ENCODE results near the gene ATXN7L3B. TPM values are rescaled to one million over a fixed set of nuclear protein-coding genes. Genes with fewer than 3 reads are reported as not detected.

Gene ATXN7L3B
- total RNA-seq, 4 donors from 2014 or later = 35.1 to 42.7 (median 38.1) TPM

DNA sequence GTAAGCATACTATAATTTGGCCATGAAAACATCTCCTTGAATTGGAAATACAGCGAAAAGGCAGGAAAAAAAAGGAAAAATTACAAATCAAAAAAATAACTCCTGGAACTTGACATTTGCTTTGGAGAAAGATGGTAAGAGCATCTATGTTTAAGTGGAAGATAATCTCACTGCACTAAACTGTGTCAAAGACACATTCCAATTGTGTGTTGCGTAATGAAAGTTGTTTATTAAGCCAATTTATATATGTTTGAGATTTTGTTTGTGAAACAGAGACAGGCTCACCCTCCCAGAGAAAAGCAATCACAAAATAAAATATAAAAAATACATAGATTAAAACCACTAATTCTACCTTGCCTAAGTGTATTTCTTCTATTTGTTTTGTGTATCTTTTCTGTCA, 11.1 kb upstream of the ATXN7L3B start:
- H3K27me3 ChIP-seq = no peaks in the 10 kb centered on the region
- intact Hi-C loops (cut with DNase I) = no loop called here
- no peak for DNase-seq
- no peaks in the 10 kb centered on the region for H3K9me3 ChIP-seq
- WGBS, 2 donors = 91 to 92% methylated on average over 2 of the region's 2 CpGs
- no peaks in the 10 kb centered on the region for H3K36me3 ChIP-seq
- H3K27ac ChIP-seq = no peak overlapping the region
- no peaks in the 10 kb centered on the region for H3K4me1 ChIP-seq
- TF ChIP-seq POLR2A (IDR thresholded peaks at IDR 0.05) (no peak), CTCF (IDR thresholded peaks at IDR 0.05) (no peak)
- H3K4me3 ChIP-seq (replicated peaks in 1 of 3) = no peak overlapping the region

DNA sequence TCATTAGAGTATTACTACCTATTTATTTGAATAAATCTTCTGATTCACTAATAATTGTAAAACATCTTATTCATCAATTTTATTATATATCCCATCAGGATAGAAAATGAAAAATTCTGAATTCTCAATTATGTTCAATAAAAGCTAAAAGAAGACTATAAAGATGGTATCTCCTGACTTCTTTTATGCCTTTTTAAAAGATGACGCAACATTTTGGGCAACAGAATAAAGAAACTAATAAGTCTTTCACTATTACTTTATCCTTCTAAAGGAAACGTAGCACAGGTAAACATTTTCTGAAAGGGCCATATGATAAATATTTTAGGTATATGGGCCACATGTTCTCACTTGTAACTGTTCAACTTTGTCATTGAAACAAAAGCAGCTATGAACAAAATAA, 10.1 kb upstream of the ATXN7L3B start:
- no peak overlapping the region for H3K27ac ChIP-seq
- intact Hi-C loops (cut with DNase I) = no loop called here
- H3K4me1 ChIP-seq = no peaks in the 10 kb centered on the region
- H3K9me3 ChIP-seq = no peaks in the 10 kb centered on the region
- H3K4me3 ChIP-seq (replicated peaks in 1 of 3) = no peak overlapping the region
- DNase-seq = no peak
- TF ChIP-seq POLR2A (IDR thresholded peaks at IDR 0.05) = no peak
- TF ChIP-seq CTCF (IDR thresholded peaks at IDR 0.05) = no peak
- no peaks in the 10 kb centered on the region for H3K27me3 ChIP-seq
- 69 to 74% methylated on average over 2 of the region's 2 CpGs for WGBS, 2 donors
- no peaks in the 10 kb centered on the region for H3K36me3 ChIP-seq

- Histone ChIP-seq H3K9me3 (no peaks in the 10 kb centered on the region), H3K27ac (no peak overlapping the region), H3K4me3 (replicated peaks in 1 of 3) (no peak overlapping the region), H3K4me1 (no peaks in the 10 kb centered on the region), H3K27me3 (no peaks in the 10 kb centered on the region), H3K36me3 (no peaks in the 10 kb centered on the region)
- 89 to 91% methylated on average over 2 of the region's 2 CpGs for WGBS, 2 donors
- intact Hi-C loops (cut with DNase I) = no loop called here
- no peak for DNase-seq
- no peak for TF ChIP-seq POLR2A (IDR thresholded peaks at IDR 0.05)
- no peak for TF ChIP-seq CTCF (IDR thresholded peaks at IDR 0.05)
Observed at GRCh38 chr12:74530676-74531075, 7.0 kb upstream of the ATXN7L3B start.

DNA sequence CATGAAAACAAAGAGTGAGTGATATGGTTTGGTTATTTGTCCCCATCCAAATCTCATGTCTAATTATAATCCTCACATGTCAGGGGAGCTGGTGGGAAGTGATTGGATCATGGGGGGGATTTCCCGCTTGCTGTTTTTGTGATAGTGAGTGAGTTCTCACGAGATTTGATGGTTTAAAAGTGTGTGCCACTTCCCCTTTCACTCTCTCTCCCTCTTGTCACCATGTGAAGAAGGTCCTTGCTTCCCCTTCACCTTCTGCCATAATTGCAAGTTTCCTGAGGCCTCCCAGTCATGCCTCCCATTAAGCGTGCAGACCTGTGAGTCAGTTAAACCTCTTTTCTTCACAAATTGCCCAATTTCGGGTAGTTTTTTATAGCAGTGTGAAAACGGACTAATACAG, 2.1 kb upstream of the ATXN7L3B start:
- Histone ChIP-seq H3K36me3 (no peaks in the 10 kb centered on the region), H3K27ac (no peak overlapping the region), H3K4me1 (peaks cover 17 to 19% of the 10 kb centered on the region in 2 donors), H3K27me3 (no peaks in the 10 kb centered on the region), H3K4me3 (replicated peaks in 1 of 3) (no peak overlapping the region), H3K9me3 (no peaks in the 10 kb centered on the region)
- 88 to 94% methylated on average over 5 of the region's 5 CpGs for WGBS, 2 donors
- TF ChIP-seq CTCF (IDR thresholded peaks at IDR 0.05) (no peak), POLR2A (IDR thresholded peaks at IDR 0.05) (no peak)
- DNase-seq = no peak
- intact Hi-C loops (cut with DNase I) = no loop called here

- Histone ChIP-seq H3K27ac (peak overlapping the region; percentile 90 to 96 (median 92)), H3K4me1 (peaks cover 19 to 31% of the 10 kb centered on the region in 2 donors), H3K36me3 (no peaks in the 10 kb centered on the region), H3K9me3 (no peaks in the 10 kb centered on the region), H3K4me3 (replicated peaks in 1 of 3) (peak overlapping the region; percentile 16 to 83 (median 71)), H3K27me3 (no peaks in the 10 kb centered on the region)
- WGBS, 2 donors = 1 to 3% methylated on average over 8 of the region's 8 CpGs
- TF ChIP-seq CTCF (IDR thresholded peaks at IDR 0.05) (peak in 5 of 6 experiments; percentile 46 to 83 (median 68)), POLR2A (IDR thresholded peaks at IDR 0.05) (no peak)
- intact Hi-C loops (cut with DNase I) = no loop called here
- DNase-seq = no peak
Observed at GRCh38 chr12:74537126-74537706, 419 bp upstream of the ATXN7L3B start.

Data from thyroid gland (tissue), 4 donors.